Mucosa of rectum (tissue), 2 donors: ENCODE measurements around the gene LHX1.
A peak's percentile ranks its signal among the peaks of the same experiment; 100 is the strongest.

Experiments
- H3K27ac ChIP-seq, 2 donors: one replicate each; pipeline ENCODE4 v1.7.0; 2013; ENCODE audit warnings: inconsistent platforms in 2 of 2, low read depth in 2 of 2, low read length in 2 of 2
- H3K27me3 ChIP-seq, 2 donors: one replicate each; pipeline ENCODE4 v1.7.0; 2013; ENCODE audit warnings: low read length in 2 of 2; ENCODE audit not compliant: control insufficient read depth in 2 of 2, insufficient read depth in 2 of 2
- H3K36me3 ChIP-seq, 2 donors: one replicate each; pipeline ENCODE4 v1.7.0; 2013; ENCODE audit warnings: low read length in 2 of 2; ENCODE audit not compliant: control insufficient read depth in 2 of 2, insufficient read depth in 2 of 2
- H3K4me1 ChIP-seq, 2 donors: one replicate each; pipeline ENCODE4 v1.7.0; 2013; ENCODE audit warnings: low read length in 2 of 2, mild to moderate bottlenecking in 1 of 2; ENCODE audit not compliant: control insufficient read depth in 2 of 2, insufficient read depth in 2 of 2
- H3K4me3 ChIP-seq, 2 donors: one replicate each; pipeline ENCODE4 v1.7.0; 2013; ENCODE audit warnings: low read length in 2 of 2
- H3K9ac ChIP-seq, 2 donors: one replicate each; pipeline ENCODE4 v1.7.0; 2013; ENCODE audit warnings: low read length in 2 of 2, low read depth in 1 of 2, mild to moderate bottlenecking in 1 of 2
- H3K9me3 ChIP-seq, 2 donors: one replicate each; pipeline ENCODE4 v1.7.0; 2013; ENCODE audit warnings: low read length in 2 of 2; ENCODE audit not compliant: control insufficient read depth in 2 of 2
- donor health status: healthy.
- donor health status: Normal muscosa, but diverticular disease.

Gene LHX1

GRCh38 chr17:36937001-36937958 lies at the start of gene LHX1:
Gene LHX1 (plus strand): TSS chr17:36937475. CDS start chr17:36938198, 723 bp downstream.
- peaks cover 88 to 93% of the 10 kb centered on the region in 2 donors for H3K27me3 ChIP-seq
- H3K27ac ChIP-seq, result no peak within 1 kb of the TSS
- peak within 1 kb of the TSS; percentile 10 to 26 for H3K4me3 ChIP-seq
- H3K9ac ChIP-seq, result no peak within 1 kb of the TSS
- H3K9me3 ChIP-seq, result no peaks in the 10 kb centered on the region
- peaks cover 42 to 44% of the 10 kb centered on the region in 2 donors for H3K4me1 ChIP-seq
- H3K36me3 ChIP-seq, result no peaks in the 10 kb centered on the region

- Histone ChIP-seq H3K27me3 (peaks cover 0 to 5% of the 10 kb centered on the region in 2 donors), H3K4me3 (no peak overlapping the region), H3K27ac (no peak overlapping the region), H3K9ac (no peak overlapping the region), H3K4me1 (no peaks in the 10 kb centered on the region), H3K9me3 (no peaks in the 10 kb centered on the region), H3K36me3 (no peaks in the 10 kb centered on the region)
Observed at GRCh38 chr17:36888236-36888951, 48.9 kb upstream of the LHX1 start.

GRCh38 chr17:36889770-36890349 lies 47.4 kb upstream of the LHX1 start:
- Histone ChIP-seq H3K9ac (no peak overlapping the region), H3K4me3 (no peak overlapping the region), H3K4me1 (no peaks in the 10 kb centered on the region), H3K9me3 (no peaks in the 10 kb centered on the region), H3K36me3 (no peaks in the 10 kb centered on the region), H3K27me3 (peaks cover 0 to 5% of the 10 kb centered on the region in 2 donors), H3K27ac (no peak overlapping the region)

- Histone ChIP-seq H3K27me3 (peaks cover 0 to 5% of the 10 kb centered on the region in 2 donors), H3K36me3 (no peaks in the 10 kb centered on the region), H3K27ac (no peak overlapping the region), H3K4me3 (no peak overlapping the region), H3K4me1 (no peaks in the 10 kb centered on the region), H3K9ac (no peak overlapping the region), H3K9me3 (no peaks in the 10 kb centered on the region)
Observed at GRCh38 chr17:36890398-36891168, 46.7 kb upstream of the LHX1 start.

- Histone ChIP-seq H3K9ac (peak overlapping the region in 1 of 2 donors; percentile 2), H3K4me3 (no peak overlapping the region), H3K4me1 (no peaks in the 10 kb centered on the region), H3K27ac (no peak overlapping the region), H3K36me3 (no peaks in the 10 kb centered on the region), H3K9me3 (no peaks in the 10 kb centered on the region), H3K27me3 (peaks cover 0 to 5% of the 10 kb centered on the region in 2 donors)
Observed at GRCh38 chr17:36892112-36892838, 45.0 kb upstream of the LHX1 start.

GRCh38 chr17:36894177-36894576 lies 43.1 kb upstream of the LHX1 start:
- no peak overlapping the region for H3K27ac ChIP-seq
- no peak overlapping the region for H3K9ac ChIP-seq
- no peaks in the 10 kb centered on the region for H3K4me1 ChIP-seq
- H3K36me3 ChIP-seq, result no peaks in the 10 kb centered on the region
- H3K9me3 ChIP-seq, result no peaks in the 10 kb centered on the region
- peaks cover 0 to under 1% of the 10 kb centered on the region in 2 donors for H3K27me3 ChIP-seq
- H3K4me3 ChIP-seq, result no peak overlapping the region

GRCh38 chr17:36894925-36895324 lies 42.4 kb upstream of the LHX1 start:
- no peaks in the 10 kb centered on the region for H3K9me3 ChIP-seq
- no peak overlapping the region for H3K9ac ChIP-seq
- no peaks in the 10 kb centered on the region for H3K36me3 ChIP-seq
- H3K27ac ChIP-seq, result no peak overlapping the region
- no peaks in the 10 kb centered on the region for H3K4me1 ChIP-seq
- H3K4me3 ChIP-seq, result no peak overlapping the region
- H3K27me3 ChIP-seq, result no peaks in the 10 kb centered on the region

GRCh38 chr17:36899250-36900159 lies 37.8 kb upstream of the LHX1 start:
- no peak overlapping the region for H3K27ac ChIP-seq

More at GRCh38 chr17:36899250-36900159, 37.8 kb upstream of the LHX1 start:
- Histone ChIP-seq H3K4me1 (no peaks in the 10 kb centered on the region), H3K27me3 (no peaks in the 10 kb centered on the region), H3K36me3 (no peaks in the 10 kb centered on the region), H3K9me3 (no peaks in the 10 kb centered on the region), H3K4me3 (no peak overlapping the region), H3K9ac (no peak overlapping the region)
